Uterus (tissue), 4 donors: Measurements from ENCODE around the gene RAB34. TPM values are rescaled to one million over a fixed set of nuclear protein-coding genes. Genes with fewer than 3 reads are reported as not detected.

Experiments used
- DNase-seq, 2 donors: peaks; one replicate each; pipeline ENCODE4 v3.0.0-alpha.2; 2019 to 2020
- H3K27ac ChIP-seq, 2 donors: fragments of 200-600 bp; sonication (generic); 1 replicate in 1 of 2; 2 replicates in 1 of 2; pipeline ENCODE4 v1.5.1; 2016 to 2018
- H3K27me3 ChIP-seq, 2 donors: fragments of 200-600 bp; sonication (generic); one replicate each; pipeline ENCODE4 v1.5.1; 2018 to 2019; ENCODE audit warnings: control low read depth in 1 of 2
- H3K36me3 ChIP-seq, 2 donors: fragments of 200-600 bp; sonication (generic); one replicate each; pipeline ENCODE4 v1.5.1; 2019; ENCODE audit warnings: control low read depth in 1 of 2
- H3K4me1 ChIP-seq, 2 donors: fragments of 200-600 bp; sonication (generic); one replicate each; pipeline ENCODE4 v1.5.1; 2018 to 2019; ENCODE audit warnings: control low read depth in 1 of 2
- H3K4me3 ChIP-seq, 2 donors: fragments of 200-600 bp; sonication (generic); 1 replicate in 1 of 2; 2 replicates in 1 of 2; pipeline ENCODE4 v1.5.1; 2018 to 2019; ENCODE audit warnings: mild to moderate bottlenecking in 1 of 2
- H3K9me3 ChIP-seq, 2 donors: fragments of 200-600 bp; sonication (generic); one replicate each; pipeline ENCODE4 v1.5.1; 2019; ENCODE audit warnings: control low read depth in 1 of 2
- POLR2A ChIP-seq, 2 donors: fragments of 450-650 bp; IDR thresholded peaks; one replicate each; pipeline ENCODE4 v1.6.1; 2016; ENCODE audit warnings: antibody characterized with exemption in 2 of 2, mild to moderate bottlenecking in 1 of 2, moderate library complexity in 1 of 2
- intact Hi-C: fragments of 100-400 bp; cut with DNase I; formaldehyde crosslinking; loops from one replicate; pipeline ENCODE4 v1.15.1; 2023; ENCODE audit warnings: low total_unique reads
- total RNA-seq, 4 donors: library from RNA; depleted of rRNA in 3 of 4; stranded (reverse); fragments of >200 nt in 3 of 4; gene quantifications; one replicate each; pipeline versions ENCODE4 v1.1.0 to v1.2.4, GENCODE V29; 2014 to 2023
- TF ChIP-seq, protein P1 (sequence below), 4 experiments: fragments of 200-600 bp in 2 of 4; fragments of 450-650 bp in 2 of 4; sonication (generic) in 2 of 4; IDR thresholded peaks; one replicate each; pipeline ENCODE4 v1.5.1; 2016 to 2019; ENCODE audit warnings: antibody characterized with exemption in 4 of 4, mild to moderate bottlenecking in 2 of 4, moderate library complexity in 1 of 4
- donor health status: DM: yes; HTN: yes; CAD: no.

The RAB34 gene
- total RNA-seq, 4 donors from 2014 or later: 113 to 411 (median 126) TPM

DNA sequence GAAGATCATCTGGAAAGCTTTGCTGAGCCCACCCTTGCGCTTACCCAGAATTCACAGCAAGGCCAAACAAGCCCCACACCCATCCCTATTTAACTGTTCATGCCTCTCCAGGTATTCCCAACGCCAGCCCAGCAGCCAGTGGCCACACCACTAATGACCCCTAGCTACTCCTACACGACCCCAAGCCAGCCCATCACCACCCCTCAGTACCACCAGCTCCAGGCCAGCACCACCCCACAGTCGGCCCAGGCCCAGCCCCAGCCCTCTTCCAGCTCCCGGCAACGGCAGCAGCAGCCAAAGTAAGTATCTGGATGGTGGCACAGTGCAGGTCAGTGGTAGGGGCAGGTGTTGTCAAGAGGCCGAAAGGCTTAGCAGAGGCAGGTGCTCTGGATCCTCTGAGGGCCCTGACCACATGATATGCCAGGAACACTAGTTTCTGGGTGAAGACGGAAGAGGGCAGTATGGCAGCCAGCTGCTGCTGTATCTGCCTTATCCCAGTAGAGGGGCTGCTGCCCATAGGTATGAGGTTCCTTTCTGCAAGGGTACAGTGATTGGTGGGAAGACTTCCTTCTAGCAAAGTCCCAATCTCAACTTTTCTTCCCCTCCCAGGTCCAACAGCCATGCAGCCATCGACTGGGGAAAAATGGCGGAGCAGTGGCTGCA, 16.7 kb downstream of the RAB34 start:
- intact Hi-C loops: no loop called here
- H3K4me1 ChIP-seq: no peaks in the 10 kb centered on the region
- no peak overlapping the region for H3K27ac ChIP-seq
- DNase-seq: no peak
- TF ChIP-seq, protein P1, sequence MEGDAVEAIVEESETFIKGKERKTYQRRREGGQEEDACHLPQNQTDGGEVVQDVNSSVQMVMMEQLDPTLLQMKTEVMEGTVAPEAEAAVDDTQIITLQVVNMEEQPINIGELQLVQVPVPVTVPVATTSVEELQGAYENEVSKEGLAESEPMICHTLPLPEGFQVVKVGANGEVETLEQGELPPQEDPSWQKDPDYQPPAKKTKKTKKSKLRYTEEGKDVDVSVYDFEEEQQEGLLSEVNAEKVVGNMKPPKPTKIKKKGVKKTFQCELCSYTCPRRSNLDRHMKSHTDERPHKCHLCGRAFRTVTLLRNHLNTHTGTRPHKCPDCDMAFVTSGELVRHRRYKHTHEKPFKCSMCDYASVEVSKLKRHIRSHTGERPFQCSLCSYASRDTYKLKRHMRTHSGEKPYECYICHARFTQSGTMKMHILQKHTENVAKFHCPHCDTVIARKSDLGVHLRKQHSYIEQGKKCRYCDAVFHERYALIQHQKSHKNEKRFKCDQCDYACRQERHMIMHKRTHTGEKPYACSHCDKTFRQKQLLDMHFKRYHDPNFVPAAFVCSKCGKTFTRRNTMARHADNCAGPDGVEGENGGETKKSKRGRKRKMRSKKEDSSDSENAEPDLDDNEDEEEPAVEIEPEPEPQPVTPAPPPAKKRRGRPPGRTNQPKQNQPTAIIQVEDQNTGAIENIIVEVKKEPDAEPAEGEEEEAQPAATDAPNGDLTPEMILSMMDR (IDR thresholded peaks at IDR 0.05): no peak
- no peak for TF ChIP-seq POLR2A (IDR thresholded peaks at IDR 0.05)
- no peaks in the 10 kb centered on the region for H3K9me3 ChIP-seq
- no peaks in the 10 kb centered on the region for H3K36me3 ChIP-seq
- H3K4me3 ChIP-seq: no peak overlapping the region
- no peaks in the 10 kb centered on the region for H3K27me3 ChIP-seq

DNA sequence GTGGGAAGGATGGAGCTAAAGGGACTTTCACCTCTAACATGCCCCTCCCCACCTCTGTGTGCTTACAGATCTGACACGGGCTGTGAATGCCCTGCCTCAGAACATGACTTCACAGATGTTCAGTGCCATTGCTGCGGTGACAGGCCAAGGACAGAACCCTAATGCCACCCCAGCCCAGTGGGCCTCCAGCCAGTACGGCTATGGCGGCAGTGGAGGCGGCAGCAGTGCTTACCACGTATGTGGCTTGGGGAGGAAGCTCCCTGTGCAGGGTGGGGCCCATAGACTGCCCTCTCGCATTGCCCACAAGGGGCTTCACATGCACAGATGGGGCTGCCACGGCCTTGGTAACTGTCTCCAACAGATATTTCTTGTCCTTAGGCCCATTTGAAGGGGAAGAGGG, 17.4 kb downstream of the RAB34 start:
- Histone ChIP-seq H3K27me3 (no peaks in the 10 kb centered on the region), H3K27ac (no peak overlapping the region), H3K4me1 (no peaks in the 10 kb centered on the region), H3K9me3 (no peaks in the 10 kb centered on the region), H3K4me3 (no peak overlapping the region), H3K36me3 (no peaks in the 10 kb centered on the region)
- TF ChIP-seq, protein P1 (IDR thresholded peaks at IDR 0.05): no peak
- no peak for TF ChIP-seq POLR2A (IDR thresholded peaks at IDR 0.05)
- intact Hi-C loops: no loop called here
- DNase-seq: no peak

DNA sequence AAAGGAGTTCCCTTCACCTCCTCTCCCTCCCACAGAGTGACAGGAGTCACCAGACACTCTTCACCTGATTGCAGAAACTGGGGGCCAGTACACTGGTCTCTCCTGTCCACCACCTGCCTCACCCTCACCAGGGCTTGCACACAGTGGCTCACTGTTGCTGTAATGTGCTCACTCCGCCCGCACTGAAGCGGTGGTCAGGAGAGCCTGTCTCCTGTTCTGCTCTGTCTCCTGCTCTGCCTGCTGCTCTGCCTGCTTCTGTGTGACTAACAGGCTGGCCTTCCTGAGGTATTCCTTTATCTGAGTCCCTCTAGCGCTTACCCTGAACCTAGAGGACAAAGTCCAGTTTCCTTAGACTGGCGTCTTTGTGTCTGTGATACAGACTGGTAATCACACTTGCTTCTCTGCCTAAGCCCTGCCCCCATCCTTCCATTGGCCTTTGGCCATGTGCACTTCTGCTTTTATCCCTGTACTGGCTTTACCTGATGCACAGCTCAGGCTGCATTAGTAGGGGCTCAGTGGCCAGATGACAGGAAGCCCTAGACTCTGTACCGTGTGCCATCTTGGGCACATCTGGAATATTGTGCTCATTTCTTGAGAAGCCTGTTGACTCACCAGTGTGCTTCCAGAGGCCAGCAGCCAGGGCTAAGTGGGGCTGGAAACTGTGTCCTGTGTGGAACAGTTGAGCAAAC, 19.3 kb downstream of the RAB34 start:
- H3K4me3 ChIP-seq: no peak overlapping the region
- no peak for TF ChIP-seq POLR2A (IDR thresholded peaks at IDR 0.05)
- TF ChIP-seq, protein P1 (IDR thresholded peaks at IDR 0.05): no peak
- H3K9me3 ChIP-seq: no peaks in the 10 kb centered on the region
- no peak overlapping the region for H3K27ac ChIP-seq
- intact Hi-C loops: no loop called here
- no peak for DNase-seq
- no peaks in the 10 kb centered on the region for H3K4me1 ChIP-seq
- H3K36me3 ChIP-seq: no peaks in the 10 kb centered on the region
- H3K27me3 ChIP-seq: no peaks in the 10 kb centered on the region

DNA sequence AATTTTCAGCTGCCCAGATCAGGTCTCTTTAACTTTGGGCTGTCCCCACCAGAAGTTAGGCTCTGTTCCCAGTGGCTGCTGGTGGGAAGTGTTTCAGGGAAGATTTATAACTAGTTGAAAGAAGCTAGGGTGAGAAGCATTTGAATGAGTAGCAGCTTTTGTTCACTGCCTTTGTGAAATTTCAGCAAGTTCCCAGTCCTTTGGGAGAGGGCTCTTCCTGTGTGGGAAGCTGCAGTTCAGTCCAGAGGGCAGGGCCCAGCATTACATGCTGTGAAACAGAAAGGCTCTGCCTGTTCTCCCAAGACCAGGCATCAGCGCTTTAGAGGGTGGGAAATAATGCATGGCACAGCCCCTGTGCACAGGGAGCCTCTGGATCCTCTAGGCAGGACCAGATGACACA, 23.8 kb downstream of the RAB34 start:
- intact Hi-C loops: no loop called here
- no peak overlapping the region for H3K4me3 ChIP-seq
- H3K27me3 ChIP-seq: no peaks in the 10 kb centered on the region
- DNase-seq: no peak
- H3K4me1 ChIP-seq: no peaks in the 10 kb centered on the region
- no peaks in the 10 kb centered on the region for H3K36me3 ChIP-seq
- no peak overlapping the region for H3K27ac ChIP-seq
- H3K9me3 ChIP-seq: no peaks in the 10 kb centered on the region
- TF ChIP-seq POLR2A (IDR thresholded peaks at IDR 0.05): no peak
- TF ChIP-seq, protein P1 (IDR thresholded peaks at IDR 0.05): no peak

DNA sequence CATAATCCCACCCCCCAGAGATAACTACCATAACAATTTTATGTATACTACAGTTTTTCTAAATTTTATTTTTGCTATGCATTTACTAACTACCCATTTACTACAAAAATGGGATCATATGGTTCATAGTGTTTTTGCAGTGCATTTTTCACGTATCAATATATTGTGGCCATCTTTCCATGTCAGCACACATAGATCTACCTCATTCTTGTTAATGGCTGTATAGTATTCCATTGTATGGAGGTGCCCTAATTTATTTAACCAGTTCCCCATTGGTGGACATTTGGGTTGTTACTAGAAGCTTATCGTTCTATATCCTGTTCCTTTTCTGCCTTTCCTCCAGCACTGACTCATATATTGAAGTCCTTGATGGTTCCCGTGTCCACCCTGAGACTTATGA, 28.7 kb downstream of the RAB34 start:
- intact Hi-C loops: no loop called here
- TF ChIP-seq, protein P1 (IDR thresholded peaks at IDR 0.05): no peak
- no peak for TF ChIP-seq POLR2A (IDR thresholded peaks at IDR 0.05)
- Histone ChIP-seq H3K9me3 (no peaks in the 10 kb centered on the region), H3K4me1 (no peaks in the 10 kb centered on the region), H3K36me3 (no peaks in the 10 kb centered on the region), H3K4me3 (no peak overlapping the region), H3K27me3 (no peaks in the 10 kb centered on the region), H3K27ac (no peak overlapping the region)
- DNase-seq: no peak
